MG63 (cell line): ENCODE results near the gene MORN5. TPM values are rescaled to one million over a fixed set of nuclear protein-coding genes. Genes with fewer than 3 reads are reported as not detected.

Experiments used
- DNase-seq: peaks from one replicate; pipeline ENCODE4 v3.0.0-alpha.2; 2020
- H3K27me3 ChIP-seq: fragments of 250-450 bp; sonication (Bioruptor Pico); 2 replicates; pipeline ENCODE4 v1.5.1; 2020; ENCODE audit warnings: mild to moderate bottlenecking, moderate library complexity
- H3K36me3 ChIP-seq: fragments of 250-450 bp; sonication (Bioruptor Pico); 2 replicates; pipeline ENCODE4 v1.5.1; 2020; ENCODE audit warnings: mild to moderate bottlenecking, moderate library complexity
- H3K4me3 ChIP-seq: fragments of 250-450 bp; sonication (Bioruptor Pico); 2 replicates; pipeline ENCODE4 v1.5.1; 2020; ENCODE audit warnings: mild to moderate bottlenecking, moderate library complexity
- H3K9me3 ChIP-seq: fragments of 250-450 bp; sonication (Bioruptor Pico); 2 replicates; pipeline ENCODE4 v1.5.1; 2020; ENCODE audit warnings: mild to moderate bottlenecking, moderate library complexity
- total RNA-seq: library from RNA; depleted of rRNA; stranded (reverse); fragments of >200 nt; shearing (Covaris generic); gene quantifications from 2 replicates; pipeline ENCODE4 v1.2.3, GENCODE V29; 2014; ENCODE audit warnings: low replicate concordance

Gene MORN5
- total RNA-seq, 1 experiment from 2014 or later = not detected

DNA sequence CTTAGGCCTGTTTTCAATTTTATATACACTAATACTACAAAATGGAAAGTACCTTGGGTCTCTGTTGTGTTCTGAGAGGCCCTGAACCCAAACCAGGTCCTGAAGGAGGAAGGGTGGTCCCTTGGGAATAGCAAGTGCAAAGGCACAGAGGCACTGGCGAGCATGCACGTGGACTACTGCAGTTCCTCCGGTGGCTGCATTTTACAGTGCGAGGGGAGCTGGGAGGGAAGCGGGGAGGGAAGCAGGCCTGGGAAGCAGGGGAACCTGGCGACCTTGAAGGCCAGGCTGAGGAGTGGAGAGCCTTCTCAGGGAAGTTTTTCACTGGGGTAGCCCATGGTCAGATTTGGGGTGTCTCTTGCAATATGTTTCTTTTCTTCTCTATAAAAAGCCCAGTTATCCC, 33.9 kb downstream of the MORN5 start:
- Histone ChIP-seq H3K4me3 (no peak overlapping the region), H3K27me3 (peaks cover 3% of the 10 kb centered on the region; the same call in 1 of the 2 replicates)
- DNase-seq = no peak

DNA sequence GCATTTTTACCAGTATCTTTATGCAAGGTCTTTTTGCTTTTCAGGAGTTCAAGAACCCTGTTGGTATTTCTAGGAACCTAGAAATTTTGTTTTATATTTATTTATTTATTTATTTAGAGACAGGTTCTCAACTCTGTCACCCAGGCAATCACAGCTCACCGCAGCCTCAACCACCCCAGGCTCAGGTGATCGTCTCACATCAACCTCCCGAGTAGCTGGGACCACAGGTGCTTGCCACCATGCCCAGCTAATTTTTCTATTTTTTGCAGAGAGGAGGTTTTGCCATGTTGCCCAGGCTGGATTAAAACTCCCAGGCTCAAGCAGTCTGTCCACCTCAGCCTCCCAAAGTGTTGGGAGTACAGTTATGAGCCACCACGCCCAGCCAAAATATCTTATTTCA, 36.2 kb downstream of the MORN5 start:
- peaks cover 3% of the 10 kb centered on the region; the same call in 1 of the 2 replicates for H3K27me3 ChIP-seq
- H3K36me3 ChIP-seq = no peaks in the 10 kb centered on the region
- no peak overlapping the region for H3K4me3 ChIP-seq
- DNase-seq = no peak
- H3K9me3 ChIP-seq = no peaks in the 10 kb centered on the region

More for the DNA sequence above, 33.9 kb downstream of the MORN5 start:
- no peaks in the 10 kb centered on the region for H3K36me3 ChIP-seq
- no peaks in the 10 kb centered on the region for H3K9me3 ChIP-seq

DNA sequence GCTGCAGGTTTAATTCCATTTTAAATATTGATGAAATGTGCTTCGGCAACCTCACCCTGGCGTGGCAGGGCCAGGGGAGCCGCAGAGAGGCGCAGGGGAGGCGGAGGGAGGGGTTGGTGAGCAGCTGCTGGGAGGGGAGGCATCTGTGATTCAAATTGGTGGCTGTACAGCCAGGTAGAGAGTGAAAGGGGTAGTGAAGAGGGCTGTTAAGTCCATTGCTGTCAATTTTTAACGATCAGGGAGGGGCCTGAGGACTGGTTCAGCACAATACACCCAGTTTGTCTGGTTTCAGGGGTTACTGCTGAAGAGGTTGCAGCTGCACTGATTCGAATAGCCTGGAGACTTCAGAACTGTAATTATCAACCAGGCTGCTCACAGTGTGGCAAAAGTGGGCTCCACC, 37.7 kb downstream of the MORN5 start:
- no peak for DNase-seq
- Histone ChIP-seq H3K4me3 (no peak overlapping the region), H3K36me3 (no peaks in the 10 kb centered on the region), H3K27me3 (peaks cover 3% of the 10 kb centered on the region; the same call in 1 of the 2 replicates), H3K9me3 (no peaks in the 10 kb centered on the region)

DNA sequence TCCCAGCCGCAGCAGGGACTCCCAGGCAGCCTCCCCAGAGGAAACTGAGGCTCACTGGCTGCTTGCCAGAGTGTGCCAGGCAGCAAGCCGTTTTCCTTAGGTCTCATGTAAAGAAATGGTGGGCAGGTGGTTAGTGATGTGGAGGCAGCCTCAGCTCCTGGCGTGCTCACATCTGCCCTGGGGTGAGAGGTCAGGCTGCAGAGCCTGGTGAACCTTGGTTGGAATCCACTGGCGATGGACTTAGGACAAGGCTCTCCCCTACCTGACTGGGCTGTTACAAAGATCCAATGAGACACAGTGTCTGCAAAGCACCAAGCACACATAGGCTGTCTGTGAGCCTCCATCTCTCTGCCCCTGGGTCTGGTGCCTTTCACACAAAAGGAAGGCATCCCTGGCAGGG, 38.2 kb downstream of the MORN5 start:
- no peak for DNase-seq

DNA sequence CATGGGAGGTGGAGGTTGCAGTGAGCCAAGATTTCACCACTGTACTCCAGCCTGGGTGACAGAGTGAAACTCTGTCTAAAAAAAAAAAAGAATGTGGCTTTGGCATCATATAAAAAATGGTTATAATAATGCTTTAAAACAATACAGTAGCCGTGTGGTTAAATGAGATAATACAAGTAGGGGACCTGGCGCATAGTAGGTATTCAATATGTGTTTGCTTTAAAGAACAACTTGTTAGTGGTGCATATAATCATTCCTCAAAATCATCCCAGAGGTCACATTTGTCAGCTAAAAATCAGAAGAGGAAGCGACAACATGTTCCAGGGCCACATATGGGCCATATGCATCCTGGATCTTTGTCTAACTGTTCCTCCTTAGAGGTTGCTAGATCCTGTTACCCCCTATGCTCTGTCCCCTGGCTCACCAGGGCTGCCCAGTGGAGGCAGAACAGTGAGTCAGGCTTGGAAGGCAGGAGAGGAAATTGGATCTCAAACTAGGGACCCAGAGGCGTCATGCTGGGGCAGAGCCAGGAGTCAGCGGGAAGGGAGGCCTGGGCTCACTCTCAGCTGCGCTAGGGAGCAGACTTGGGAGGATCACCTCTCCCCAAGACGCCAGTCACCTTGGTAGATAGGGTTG, 41.4 kb downstream of the MORN5 start:
- peak; percentile 90 for DNase-seq

More for the DNA sequence above, 38.2 kb downstream of the MORN5 start:
- no peaks in the 10 kb centered on the region for H3K9me3 ChIP-seq
- no peaks in the 10 kb centered on the region for H3K36me3 ChIP-seq
- H3K4me3 ChIP-seq = no peak overlapping the region
- H3K27me3 ChIP-seq = peaks cover 3% of the 10 kb centered on the region; the same call in 1 of the 2 replicates

DNA sequence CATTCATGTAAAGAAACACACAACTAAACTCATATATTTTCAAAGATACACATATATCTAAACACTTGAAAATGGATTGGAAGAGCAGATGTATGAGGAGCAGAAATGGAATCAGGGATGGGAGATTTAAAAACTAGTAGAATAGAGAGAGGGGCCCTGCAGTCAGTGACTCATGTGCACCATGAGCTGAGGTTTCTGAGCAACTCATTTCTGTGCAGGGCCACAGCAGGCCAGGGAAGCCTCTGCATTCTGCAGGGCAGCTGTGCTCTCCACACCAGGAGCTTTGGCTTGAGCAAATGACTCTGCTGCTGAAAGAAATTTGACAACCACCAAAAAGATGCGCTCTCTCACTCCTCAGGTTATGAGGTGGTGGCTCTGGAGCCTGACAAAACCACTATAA, 41.9 kb downstream of the MORN5 start:
- Histone ChIP-seq H3K4me3 (no peak overlapping the region), H3K9me3 (no peaks in the 10 kb centered on the region), H3K36me3 (no peaks in the 10 kb centered on the region), H3K27me3 (peaks cover 3% of the 10 kb centered on the region; the same call in 1 of the 2 replicates)
- DNase-seq = peak; percentile 42

More for the DNA sequence above, 41.4 kb downstream of the MORN5 start:
- Histone ChIP-seq H3K27me3 (peaks cover 3% of the 10 kb centered on the region; the same call in 1 of the 2 replicates), H3K36me3 (no peaks in the 10 kb centered on the region), H3K9me3 (no peaks in the 10 kb centered on the region), H3K4me3 (no peak overlapping the region)

DNA sequence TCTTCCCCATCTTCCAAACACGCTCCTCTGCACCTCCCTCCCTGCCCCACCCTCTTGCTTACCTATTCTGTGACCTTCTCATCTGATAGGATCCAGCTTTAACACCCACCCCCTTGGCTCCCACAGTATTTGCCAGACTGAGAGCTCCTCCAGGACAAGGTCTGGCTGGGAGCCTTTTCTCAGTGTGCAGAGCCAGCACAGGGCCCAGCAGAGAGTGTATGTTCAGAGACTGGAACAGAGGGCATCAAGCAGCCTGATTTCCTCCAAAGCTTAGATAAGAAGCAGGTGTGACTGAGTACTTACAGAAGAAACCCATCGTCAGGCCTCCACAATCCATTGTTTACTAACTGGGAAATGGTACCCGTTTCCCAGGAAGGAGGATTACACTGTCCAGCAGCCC, 42.4 kb downstream of the MORN5 start:
- no peak for DNase-seq

DNA sequence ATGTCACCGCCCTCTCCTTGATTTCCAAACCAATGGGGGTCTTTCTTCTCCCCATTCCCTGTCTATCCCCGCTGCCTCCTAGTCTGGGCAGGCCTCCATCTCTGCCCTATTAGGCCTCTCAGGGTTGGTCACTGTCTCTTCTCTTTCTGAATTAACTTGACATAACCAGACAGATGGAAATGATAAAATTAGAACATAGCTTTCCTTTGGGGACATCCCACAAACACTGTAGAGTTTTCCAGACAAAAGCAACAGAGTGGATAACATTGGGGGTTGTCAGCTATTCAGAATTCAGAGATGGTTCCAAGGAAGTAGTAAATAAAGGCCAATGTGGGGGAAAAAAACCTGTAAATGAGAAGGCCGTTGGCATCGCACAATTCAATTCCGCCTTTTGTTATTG, 44.3 kb downstream of the MORN5 start:
- DNase-seq = no peak
- no peaks in the 10 kb centered on the region for H3K36me3 ChIP-seq
- no peaks in the 10 kb centered on the region for H3K27me3 ChIP-seq
- H3K4me3 ChIP-seq = no peak overlapping the region
- H3K9me3 ChIP-seq = no peaks in the 10 kb centered on the region

More for the DNA sequence above, 42.4 kb downstream of the MORN5 start:
- no peaks in the 10 kb centered on the region for H3K36me3 ChIP-seq
- no peak overlapping the region for H3K4me3 ChIP-seq
- H3K27me3 ChIP-seq = peaks cover under 1% of the 10 kb centered on the region; the same call in 1 of the 2 replicates
- H3K9me3 ChIP-seq = no peaks in the 10 kb centered on the region

DNA sequence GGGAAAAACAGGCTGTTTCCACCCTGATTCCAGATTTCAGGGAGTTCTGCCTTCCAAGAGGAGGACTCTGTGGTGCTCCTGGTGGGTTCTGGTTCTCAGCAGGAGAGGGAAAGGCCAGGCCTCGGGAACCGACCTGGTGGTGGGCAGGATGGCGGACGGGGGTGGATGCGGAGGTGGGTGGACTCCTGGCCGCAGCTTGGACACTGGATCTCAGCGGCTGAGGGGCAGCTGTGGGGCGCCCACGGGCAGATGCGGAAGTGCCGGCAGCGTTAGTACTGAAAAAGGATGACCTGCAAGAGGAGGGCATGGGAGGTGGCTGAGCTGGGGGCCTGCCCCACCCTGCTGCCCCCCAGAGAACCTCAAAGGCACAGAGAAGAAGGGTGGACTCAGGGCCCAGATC, 44.8 kb downstream of the MORN5 start:
- H3K36me3 ChIP-seq = no peaks in the 10 kb centered on the region
- H3K27me3 ChIP-seq = no peaks in the 10 kb centered on the region
- DNase-seq = no peak
- no peak overlapping the region for H3K4me3 ChIP-seq
- H3K9me3 ChIP-seq = no peaks in the 10 kb centered on the region

DNA sequence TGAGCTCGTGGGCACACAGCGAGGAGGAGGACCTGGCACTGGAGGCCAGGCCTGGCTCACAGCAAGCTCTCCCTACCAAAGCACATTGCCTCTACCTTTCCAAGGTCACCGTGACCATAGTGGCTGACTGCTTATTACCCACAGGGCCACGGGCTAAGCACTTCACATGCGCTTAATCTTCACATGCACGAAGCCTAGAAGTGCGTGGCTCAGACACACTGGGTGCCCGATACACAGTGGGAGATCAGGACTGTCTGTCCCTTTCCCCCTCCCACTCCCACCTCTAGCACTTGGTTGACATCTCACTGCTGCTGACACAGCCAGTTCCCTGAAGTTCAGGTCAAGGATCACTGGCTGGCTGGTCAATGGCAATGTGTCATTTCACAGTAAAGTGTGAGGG, 45.5 kb downstream of the MORN5 start:
- H3K4me3 ChIP-seq = no peak overlapping the region
- no peaks in the 10 kb centered on the region for H3K36me3 ChIP-seq
- no peak for DNase-seq
- H3K9me3 ChIP-seq = no peaks in the 10 kb centered on the region
- no peaks in the 10 kb centered on the region for H3K27me3 ChIP-seq

DNA sequence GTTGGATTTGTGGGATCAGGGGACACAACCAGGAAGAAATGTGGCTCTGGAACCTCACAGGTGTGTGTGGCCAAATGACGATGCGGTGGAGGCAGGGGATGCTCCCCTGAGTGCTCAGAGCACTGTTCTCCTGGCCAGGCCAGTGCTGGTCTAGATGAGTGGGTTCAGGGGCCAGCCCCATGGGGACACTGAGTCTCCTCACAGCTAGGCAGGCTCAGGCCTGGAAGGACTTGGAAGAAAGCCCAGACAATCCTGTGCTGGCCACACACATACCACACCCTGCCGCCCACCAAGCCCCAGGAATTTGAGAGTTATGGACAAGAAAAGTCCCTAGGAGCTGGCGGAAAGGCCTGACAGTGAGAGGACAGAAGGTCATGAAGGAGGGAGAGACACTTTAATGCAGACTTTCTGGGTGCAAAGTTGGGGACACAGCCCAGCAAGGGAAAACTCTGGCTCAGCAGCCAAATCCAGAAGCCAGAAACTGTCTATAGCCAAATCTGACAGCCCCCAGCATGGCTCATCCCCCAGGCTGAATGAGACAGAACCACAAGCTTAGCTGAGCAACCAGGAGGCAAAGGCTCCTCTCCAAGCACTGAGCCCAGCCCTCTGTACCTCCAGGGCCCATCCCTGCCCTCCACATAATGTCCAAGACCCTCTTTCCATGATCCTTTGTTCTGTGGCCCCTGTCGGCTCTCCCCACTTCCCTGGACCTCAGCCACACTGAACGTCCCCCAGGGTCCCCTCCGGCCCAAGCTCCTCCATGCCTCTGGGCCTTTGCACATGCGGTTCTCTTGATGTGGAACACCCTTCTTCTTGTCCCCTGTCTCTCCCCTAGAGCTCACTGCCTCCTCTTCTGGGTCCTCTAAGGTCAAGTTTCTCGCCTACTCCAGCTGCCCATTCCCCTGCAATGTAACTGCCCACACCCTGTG, 46.7 kb downstream of the MORN5 start:
- H3K9me3 ChIP-seq = no peaks in the 10 kb centered on the region
- DNase-seq = peak; percentile 59
- no peaks in the 10 kb centered on the region for H3K36me3 ChIP-seq
- H3K27me3 ChIP-seq = peaks cover 6% of the 10 kb centered on the region; the same call in 1 of the 2 replicates
- H3K4me3 ChIP-seq = no peak overlapping the region

DNA sequence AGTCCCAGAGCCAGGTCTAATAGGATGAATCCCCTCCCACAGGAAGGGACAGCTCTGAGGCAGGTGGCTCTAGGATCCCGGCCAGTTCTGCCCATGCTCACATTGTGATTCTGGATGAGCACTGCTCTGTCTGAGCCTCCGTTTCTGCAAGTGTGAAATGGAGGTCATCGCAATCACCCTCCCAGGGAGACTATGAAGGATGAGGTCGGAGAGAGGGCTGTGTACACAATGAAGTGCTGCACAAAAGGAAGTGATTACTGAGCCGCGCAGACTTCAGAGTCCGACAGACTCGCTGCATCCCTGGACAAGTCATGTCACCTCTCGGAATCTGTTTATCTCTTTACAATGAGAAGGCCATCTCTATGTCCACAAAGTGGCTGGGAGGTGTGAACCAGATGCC, 47.4 kb downstream of the MORN5 start:
- DNase-seq = no peak
- Histone ChIP-seq H3K9me3 (no peaks in the 10 kb centered on the region), H3K36me3 (no peaks in the 10 kb centered on the region), H3K27me3 (peaks cover 13% of the 10 kb centered on the region), H3K4me3 (no peak overlapping the region)

DNA sequence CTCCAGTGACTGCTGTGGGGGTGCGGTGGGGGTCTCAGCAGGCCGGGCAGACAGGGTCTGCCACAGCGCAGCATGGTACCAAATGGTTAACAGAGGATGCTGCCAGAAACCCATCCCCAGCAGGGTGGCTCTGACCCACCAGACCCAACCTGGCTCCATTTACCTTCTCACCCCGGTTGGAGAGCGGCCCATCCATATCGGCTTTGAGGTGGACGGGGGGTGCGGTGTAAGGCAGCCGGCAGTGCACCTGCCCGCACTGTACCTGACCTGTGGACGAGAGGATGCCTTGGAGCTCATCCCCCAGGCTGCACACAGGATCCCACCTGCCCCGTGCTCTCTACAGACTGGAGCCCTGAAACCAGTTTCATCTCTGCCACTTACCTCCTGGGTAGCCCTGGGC, 49.7 kb downstream of the MORN5 start:
- Histone ChIP-seq H3K9me3 (no peaks in the 10 kb centered on the region), H3K4me3 (no peak overlapping the region), H3K27me3 (peaks cover 25% of the 10 kb centered on the region), H3K36me3 (no peaks in the 10 kb centered on the region)
- DNase-seq = no peak

DNA sequence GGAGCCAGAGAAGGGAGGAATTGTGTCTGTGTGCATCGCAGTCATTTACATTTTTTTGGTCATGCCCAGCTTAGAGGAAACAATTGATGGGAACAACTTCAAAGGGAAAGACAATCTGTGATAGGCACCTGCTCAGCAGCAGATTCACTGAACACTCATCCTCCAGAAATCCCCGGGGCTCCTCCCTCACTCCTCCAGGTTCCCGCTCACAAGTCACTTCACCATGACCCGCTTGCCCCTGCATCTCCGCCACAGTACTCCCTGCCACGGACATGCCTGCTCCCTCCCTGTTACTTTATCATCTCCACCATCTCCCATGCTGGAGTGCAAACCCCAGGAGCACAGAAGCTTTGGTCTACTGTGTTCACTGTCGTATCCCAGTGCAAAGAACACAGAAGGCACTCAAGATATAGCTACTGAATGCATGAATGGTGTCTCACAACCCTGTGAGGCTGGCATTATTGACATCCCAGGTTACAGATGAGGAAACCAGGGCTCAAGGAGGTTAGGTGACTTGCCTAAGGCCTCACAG, 52.8 kb downstream of the MORN5 start:
- Histone ChIP-seq H3K27me3 (peaks cover 28% of the 10 kb centered on the region), H3K4me3 (no peak overlapping the region), H3K36me3 (no peaks in the 10 kb centered on the region), H3K9me3 (no peaks in the 10 kb centered on the region)
- DNase-seq = no peak

DNA sequence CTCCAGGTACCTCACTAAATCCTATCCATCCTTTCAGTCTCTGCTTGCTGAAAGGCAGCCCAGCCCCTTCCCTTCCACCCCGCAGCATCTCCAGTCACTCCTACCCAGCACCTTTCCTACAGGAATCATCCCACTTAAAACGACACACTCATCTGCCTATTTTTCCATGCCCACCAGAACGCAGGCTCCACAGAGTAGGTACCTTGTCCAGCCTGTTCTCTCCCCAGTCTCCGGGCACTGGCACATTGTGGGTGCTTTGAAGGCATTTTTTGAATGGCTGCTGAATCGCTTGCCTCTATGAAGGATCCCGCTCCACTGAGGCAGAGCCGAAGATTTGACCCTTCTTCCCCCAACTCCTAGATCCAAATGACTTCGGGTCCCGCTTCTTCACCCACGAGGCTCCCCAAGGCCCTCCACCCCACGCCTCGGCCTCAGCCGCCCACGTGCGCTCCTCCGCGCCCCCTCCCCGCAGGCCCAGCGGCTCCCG, 53.4 kb downstream of the MORN5 start:
- Histone ChIP-seq H3K9me3 (no peaks in the 10 kb centered on the region), H3K27me3 (peaks cover 28% of the 10 kb centered on the region), H3K36me3 (no peaks in the 10 kb centered on the region), H3K4me3 (peak overlapping the region; percentile 40; the same call in 1 of the 2 replicates)
- no peak for DNase-seq

DNA sequence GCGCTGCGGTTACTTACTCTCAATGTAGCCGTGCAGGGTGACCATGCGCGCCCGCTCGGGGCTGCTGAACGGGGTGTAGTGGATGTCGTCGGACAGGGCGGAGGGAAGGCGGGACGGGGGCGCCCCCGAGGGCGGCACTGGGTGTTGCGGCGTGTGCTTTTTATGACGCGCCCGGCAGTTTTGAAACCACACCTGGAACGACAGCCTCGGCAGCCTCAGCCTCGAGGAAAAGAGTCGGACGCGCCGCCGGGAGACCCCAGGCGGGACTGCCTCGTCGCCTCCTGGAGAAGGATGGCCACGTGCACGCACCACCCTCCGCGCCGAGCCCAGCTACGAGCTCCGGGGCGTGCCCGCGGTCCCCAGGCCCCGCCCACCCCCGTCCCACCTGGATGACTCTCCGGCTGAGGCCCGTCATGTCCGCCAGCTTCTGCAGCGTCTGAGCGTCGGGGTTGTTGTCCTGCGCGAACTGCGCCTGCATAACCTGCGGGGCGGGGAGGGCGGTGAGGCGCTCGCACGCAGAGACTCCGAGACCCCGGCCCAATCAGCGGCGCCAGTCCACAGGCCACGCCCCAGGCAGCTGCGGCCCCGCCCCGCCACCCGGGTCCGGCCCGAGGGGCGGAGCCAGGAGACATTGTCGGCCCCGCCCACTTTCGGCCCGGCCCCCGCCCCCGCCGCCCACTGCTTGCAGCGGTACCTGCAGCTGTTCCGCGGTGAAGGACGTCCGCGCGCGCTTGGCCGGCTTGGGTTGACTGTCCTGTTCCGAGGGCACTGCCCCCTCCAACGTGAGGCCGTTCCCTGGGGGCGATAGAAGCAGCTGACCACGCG, 54.1 kb downstream of the MORN5 start:
- Histone ChIP-seq H3K27me3 (peaks cover 32% of the 10 kb centered on the region), H3K36me3 (no peaks in the 10 kb centered on the region), H3K9me3 (no peaks in the 10 kb centered on the region), H3K4me3 (peak overlapping the region; percentile 40)
- DNase-seq = peak; percentile 48
